GM12892 (cell line): ENCODE results near the gene PRR11.
"Not testable (repeated sequence)": the region's sequence is repeated elsewhere in the genome, so short reads cannot be mapped to it uniquely, and the experiment has no call there.

ENCODE experiments used
- DNase-seq: peaks from one replicate; pipeline ENCODE4 v3.0.0; 2011; ENCODE audit not compliant: insufficient read length
- FAIRE-seq: peaks from 2 replicates; lab custom pipeline; 2011; peaks lifted over from hg19 to GRCh38; lab: Jason Lieb, UNC
- POLR2A ChIP-seq: IDR thresholded peaks from 2 replicates; pipeline ENCODE4 v1.6.1; 2011; ENCODE audit warnings: low read depth, low read length, control low read depth
- POLR2AphosphoS5 ChIP-seq: IDR thresholded peaks from 2 replicates; pipeline ENCODE4 v1.6.1; 2011; ENCODE audit warnings: low read depth, low read length, control low read depth
- TAF1 ChIP-seq: IDR thresholded peaks from 2 replicates; pipeline ENCODE4 v1.6.1; 2011; ENCODE audit warnings: low read depth, mild to moderate bottlenecking, control low read depth, low read length, borderline replicate concordance

PRR11 gene

DNA sequence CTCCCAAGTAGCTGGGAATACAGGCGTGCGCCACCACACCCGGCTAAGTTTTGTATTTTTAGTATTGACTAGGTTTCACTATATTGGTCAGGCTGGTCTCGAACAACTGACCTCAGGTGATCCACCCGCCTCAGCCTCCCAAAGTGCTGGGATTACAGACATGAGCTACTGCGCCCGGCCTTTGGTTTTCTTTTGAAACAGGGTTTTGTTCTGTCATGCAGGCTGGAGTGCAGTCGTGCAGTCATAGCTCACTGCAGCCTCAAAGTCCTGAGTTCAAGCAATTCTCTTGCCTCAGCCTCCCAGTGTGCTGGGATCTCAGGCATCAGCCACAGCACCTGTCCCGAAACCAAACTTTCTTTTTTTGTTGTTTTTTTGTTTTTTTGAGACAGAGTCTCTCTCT lies 25.1 kb downstream of the PRR11 start:
- TF ChIP-seq POLR2AphosphoS5 (no peak), POLR2A (no peak), TAF1 (no peak)
- FAIRE-seq = no peak
- DNase-seq = no peak

GRCh38 chr17:59181481-59181880 lies 25.9 kb downstream of the PRR11 start:
- no peak for DNase-seq
- TF ChIP-seq POLR2AphosphoS5 (no peak), POLR2A (no peak), TAF1 (no peak)
- no peak for FAIRE-seq

GRCh38 chr17:59185997-59186396 lies 30.5 kb downstream of the PRR11 start:
- FAIRE-seq (no peak), DNase-seq (no peak)
- TF ChIP-seq POLR2AphosphoS5 (no peak), POLR2A (no peak), TAF1 (no peak)

- FAIRE-seq = no peak
- TF ChIP-seq TAF1 (no peak), POLR2A (no peak), POLR2AphosphoS5 (no peak)
- no peak for DNase-seq
These were observed 31.3 kb downstream of the PRR11 start for GRCh38 chr17:59186850-59187249.

- FAIRE-seq = no peak
- TF ChIP-seq TAF1 = no peak
- TF ChIP-seq POLR2A = no peak
- TF ChIP-seq POLR2AphosphoS5 = no peak
- DNase-seq = no peak
These were observed 35.3 kb downstream of the PRR11 start for GRCh38 chr17:59190806-59191205.

GRCh38 chr17:59193336-59193862 lies 37.9 kb downstream of the PRR11 start:
- TF ChIP-seq TAF1 = no peak
- no peak for TF ChIP-seq POLR2A
- no peak for TF ChIP-seq POLR2AphosphoS5
- DNase-seq = no peak
- no peak for FAIRE-seq

DNA sequence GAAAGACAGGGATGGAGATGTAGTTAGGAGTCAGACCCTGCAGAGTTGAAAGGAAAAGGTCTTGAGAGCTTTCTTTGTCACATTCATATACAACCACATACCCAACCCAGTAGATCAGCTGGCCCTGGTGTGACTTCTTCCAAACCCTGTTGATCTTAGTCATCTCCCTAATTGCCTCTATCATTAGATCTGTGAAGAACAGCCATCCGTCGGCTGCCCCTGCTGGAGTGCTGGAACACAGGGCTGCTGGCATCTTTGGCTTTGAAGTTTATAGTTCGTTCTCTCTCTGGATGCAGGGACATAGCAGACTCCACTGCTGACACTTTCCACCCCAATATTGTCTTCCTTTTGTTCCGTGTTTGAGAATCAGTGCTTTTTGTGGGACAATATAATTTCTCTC lies 43.9 kb downstream of the PRR11 start:
- TF ChIP-seq TAF1 = no peak
- TF ChIP-seq POLR2AphosphoS5 = no peak
- no peak for TF ChIP-seq POLR2A
- DNase-seq (no peak), FAIRE-seq (no peak)

DNA sequence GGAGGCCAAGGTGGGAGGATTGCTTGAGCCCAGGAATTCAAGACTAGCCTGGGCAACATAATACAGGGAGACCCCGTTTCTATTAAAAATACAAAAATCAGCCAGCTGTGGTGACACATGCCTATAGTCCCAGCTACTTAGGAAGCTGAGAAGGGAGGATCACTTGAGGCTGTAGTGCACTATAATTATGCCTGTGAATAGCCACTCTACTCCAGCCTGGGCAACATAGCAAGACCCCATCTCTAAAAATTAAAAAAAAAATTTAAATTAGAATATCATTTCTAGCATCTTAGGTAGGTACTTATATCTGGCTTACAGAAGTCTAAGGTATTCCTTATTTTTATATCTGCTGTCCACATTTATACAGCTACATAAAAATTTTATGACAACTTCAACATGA lies 46.8 kb downstream of the PRR11 start:
- TF ChIP-seq TAF1 (no peak), POLR2A (no peak), POLR2AphosphoS5 (no peak)
- DNase-seq (no peak), FAIRE-seq (no peak)

DNA sequence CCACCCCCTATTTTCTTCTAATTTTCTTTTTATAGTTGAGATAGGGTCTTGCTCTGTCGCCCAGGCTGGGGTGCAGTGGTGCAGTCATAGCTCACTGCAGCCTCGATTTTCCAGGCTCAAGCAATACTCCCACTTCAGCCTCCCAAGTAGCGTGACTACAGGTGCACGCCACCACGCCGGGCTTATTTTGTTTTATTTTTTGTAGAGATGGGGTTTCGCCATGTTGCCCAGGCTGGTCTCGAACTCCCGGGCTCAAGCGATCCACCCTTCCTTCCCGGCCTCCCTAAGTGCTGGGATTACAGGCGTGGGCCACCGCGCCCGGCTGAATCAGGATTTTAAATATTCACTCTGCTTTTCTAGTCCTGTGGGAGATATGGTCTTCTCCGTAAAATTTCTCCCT lies 63.8 kb downstream of the PRR11 start:
- no peak for FAIRE-seq
- TF ChIP-seq POLR2A (no peak), TAF1 (no peak), POLR2AphosphoS5 (no peak)

GRCh38 chr17:59219992-59220327 lies 64.4 kb downstream of the PRR11 start:
- FAIRE-seq = no peak
- no peak for DNase-seq
- TF ChIP-seq POLR2AphosphoS5 = no peak
- no peak for TF ChIP-seq POLR2A
- no peak for TF ChIP-seq TAF1

More for the DNA sequence above, 63.8 kb downstream of the PRR11 start:
- DNase-seq = no peak

- FAIRE-seq (peak; percentile 91), DNase-seq (peak; percentile 81)
- no peak for TF ChIP-seq TAF1
- TF ChIP-seq POLR2AphosphoS5 = no peak
- TF ChIP-seq POLR2A = no peak
These were observed 65.0 kb downstream of the PRR11 start, which contains the start of gene GDPD1 for GRCh38 chr17:59220328-59221158. Gene GDPD1 (plus strand): TSS chr17:59220511. CDS start chr17:59220610, 99 bp downstream.

DNA sequence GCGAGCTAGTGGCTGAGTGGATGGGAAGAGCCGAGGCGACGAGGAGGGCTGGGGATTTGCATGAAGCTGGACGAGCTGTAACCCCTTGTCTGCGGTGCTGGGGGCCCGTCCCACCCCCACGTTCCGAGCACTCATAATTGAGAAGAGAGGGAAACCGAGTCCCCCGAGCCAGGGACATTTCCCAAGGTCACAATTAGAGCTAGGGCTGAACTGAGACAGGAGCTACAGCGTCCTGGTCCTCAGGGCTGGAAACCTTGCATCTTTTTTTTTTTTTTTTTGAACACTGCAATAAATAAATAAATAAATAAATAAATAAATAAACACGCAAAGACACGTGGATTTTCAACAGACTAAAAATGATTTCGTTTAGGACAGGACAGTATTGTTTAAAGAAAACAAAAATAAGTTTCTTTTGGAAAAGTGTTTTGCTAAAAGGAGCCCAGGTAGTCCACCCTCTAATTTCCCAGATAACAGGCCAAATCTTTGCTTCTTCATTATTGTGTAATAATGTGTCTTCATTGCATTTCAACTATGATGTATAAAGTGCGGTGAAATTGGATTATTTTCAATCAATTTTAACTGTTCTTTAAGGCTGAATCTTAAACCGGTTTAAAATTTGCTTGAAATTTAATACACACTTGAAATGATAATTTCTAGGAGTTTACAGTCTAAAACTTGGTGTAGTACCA lies 65.8 kb downstream of the PRR11 start:
- TF ChIP-seq POLR2A = no peak

GRCh38 chr17:59223813-59224212 lies 68.3 kb downstream of the PRR11 start:
- TF ChIP-seq POLR2AphosphoS5 = no peak
- no peak for TF ChIP-seq POLR2A
- TF ChIP-seq TAF1 = no peak
- no peak for FAIRE-seq

More for the DNA sequence above, 65.8 kb downstream of the PRR11 start:
- no peak for FAIRE-seq
- no peak for DNase-seq

DNA sequence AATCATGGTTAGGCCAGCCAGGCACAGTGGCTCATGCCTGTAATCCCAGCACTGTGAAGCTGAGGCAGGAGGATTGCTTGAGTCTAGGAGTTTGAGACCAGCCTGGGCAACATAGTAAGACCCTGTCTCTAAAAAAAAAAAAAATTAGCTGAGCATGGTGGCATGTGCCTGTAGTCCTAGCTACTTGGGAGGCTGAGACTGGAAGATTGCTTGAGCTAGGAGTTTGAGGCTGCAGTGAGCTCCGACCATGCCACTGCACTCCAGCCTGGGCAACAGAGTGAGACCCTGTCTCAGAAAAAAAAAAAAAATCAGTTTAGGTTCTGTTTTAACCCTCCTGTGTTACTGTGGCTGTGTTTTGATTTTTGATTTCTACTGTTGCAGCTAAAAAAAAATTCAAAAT lies 73.0 kb downstream of the PRR11 start:
- not testable (repeated sequence) for DNase-seq, FAIRE-seq

More at GRCh38 chr17:59223813-59224212, 68.3 kb downstream of the PRR11 start:
- DNase-seq = no peak
